GDM1 (cell line): Measurements from ENCODE around the gene EGFR.

Source experiments
- DNase-seq: peaks from one replicate; lab custom pipeline; 2025; lab: John Stamatoyannopoulos, UW

The EGFR gene

GRCh38 chr7:55190511-55191160 lies 171.8 kb downstream of the EGFR start:
- DNase-seq, result no peak

GRCh38 chr7:55191161-55191925 lies 172.5 kb downstream of the EGFR start:
- no peak for DNase-seq

- DNase-seq, result no peak
These were observed 173.3 kb downstream of the EGFR start for GRCh38 chr7:55191926-55192692.

- DNase-seq, result no peak
These were observed 173.9 kb downstream of the EGFR start for GRCh38 chr7:55192723-55193122.

- no peak for DNase-seq
These were observed 174.4 kb downstream of the EGFR start for GRCh38 chr7:55193245-55193644.

DNA sequence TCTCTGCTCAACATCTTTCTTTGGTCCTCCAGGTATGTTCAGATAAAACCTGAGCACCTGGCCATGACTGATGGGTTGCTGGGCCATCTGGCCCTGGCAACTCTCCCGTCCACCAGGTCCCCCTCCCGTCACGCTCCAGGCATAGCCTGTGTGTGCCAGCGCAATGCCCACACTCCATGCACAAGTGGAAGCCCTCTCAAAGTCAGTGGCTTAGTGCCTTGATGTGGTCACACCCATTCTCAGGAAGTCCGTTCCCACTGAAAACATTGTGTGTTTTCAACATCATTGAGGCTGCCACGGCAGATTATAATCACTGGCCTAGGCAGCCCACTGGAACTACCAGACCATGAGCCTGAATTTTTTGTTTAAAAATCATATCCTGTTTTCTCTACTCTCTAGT lies 175.7 kb downstream of the EGFR start:
- no peak for DNase-seq

DNA sequence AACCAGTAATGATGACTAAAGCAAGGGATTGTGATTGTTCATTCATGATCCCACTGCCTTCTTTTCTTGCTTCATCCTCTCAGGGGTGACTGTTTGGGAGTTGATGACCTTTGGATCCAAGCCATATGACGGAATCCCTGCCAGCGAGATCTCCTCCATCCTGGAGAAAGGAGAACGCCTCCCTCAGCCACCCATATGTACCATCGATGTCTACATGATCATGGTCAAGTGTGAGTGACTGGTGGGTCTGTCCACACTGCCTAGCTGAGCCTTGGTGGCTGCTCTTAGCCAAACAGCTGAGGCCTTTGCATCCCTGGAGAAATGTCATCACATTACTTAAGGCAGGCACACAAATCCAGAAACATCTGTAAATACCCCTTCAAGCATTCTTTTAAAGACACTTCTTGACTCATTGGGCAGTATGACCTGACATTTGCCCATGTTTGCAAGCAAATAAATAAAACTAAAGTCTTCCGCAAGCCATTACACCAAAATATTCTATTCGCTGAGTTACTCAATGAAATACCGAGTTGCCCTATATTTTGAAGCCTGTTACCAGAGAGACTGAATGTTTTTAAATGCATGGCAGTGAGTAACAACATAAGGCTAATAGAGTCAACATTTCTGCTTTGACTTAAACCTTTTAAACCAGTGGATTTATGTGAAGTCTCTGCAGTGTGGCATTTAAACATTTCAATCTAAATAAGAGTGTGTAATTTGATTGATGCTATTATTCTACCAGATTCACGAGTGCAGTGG lies 180.0 kb downstream of the EGFR start:
- no peak for DNase-seq

DNA sequence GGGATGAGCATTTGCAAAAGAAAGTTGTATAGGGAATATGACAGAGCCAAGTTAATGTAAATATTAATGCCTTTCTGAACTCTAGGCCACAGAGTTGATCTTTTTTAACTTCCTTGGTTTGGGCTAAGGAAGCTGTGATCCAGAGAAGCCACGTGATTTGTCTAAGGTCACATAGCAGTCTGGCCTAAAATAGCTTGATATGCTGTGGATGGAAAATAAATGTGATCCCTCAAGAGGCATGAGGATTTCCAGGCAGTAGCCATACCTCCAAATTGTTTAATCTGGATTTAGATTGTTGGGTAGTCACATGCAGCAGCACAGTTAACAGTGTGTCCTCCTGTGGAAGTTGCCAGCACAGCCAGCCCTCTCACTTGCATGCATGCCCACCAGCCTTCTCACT lies 180.6 kb downstream of the EGFR start:
- DNase-seq, result no peak

DNA sequence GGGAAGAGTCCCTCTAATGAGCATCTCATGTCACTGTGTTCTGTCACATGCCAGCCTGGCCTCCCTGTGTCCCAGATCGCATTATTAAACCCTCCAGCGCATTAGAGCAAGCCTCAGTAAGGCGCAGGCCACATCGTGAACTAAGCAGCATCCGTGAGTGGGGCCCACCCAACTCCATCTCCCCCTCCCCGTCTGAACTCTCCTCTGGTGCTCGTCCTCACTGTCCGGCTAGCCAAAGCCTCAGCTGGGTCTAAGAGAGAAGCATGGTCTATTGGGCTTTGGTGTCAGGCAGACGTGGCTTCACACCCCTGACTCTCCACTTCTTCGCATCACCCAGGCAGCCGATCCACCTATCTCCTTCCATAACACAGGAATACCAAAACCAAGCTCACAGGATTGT lies 181.6 kb downstream of the EGFR start:
- DNase-seq, result no peak

- DNase-seq, result no peak
These were observed 183.5 kb downstream of the EGFR start for GRCh38 chr7:55202150-55202913.

- no peak for DNase-seq
These were observed 184.5 kb downstream of the EGFR start for GRCh38 chr7:55203300-55203699.

DNA sequence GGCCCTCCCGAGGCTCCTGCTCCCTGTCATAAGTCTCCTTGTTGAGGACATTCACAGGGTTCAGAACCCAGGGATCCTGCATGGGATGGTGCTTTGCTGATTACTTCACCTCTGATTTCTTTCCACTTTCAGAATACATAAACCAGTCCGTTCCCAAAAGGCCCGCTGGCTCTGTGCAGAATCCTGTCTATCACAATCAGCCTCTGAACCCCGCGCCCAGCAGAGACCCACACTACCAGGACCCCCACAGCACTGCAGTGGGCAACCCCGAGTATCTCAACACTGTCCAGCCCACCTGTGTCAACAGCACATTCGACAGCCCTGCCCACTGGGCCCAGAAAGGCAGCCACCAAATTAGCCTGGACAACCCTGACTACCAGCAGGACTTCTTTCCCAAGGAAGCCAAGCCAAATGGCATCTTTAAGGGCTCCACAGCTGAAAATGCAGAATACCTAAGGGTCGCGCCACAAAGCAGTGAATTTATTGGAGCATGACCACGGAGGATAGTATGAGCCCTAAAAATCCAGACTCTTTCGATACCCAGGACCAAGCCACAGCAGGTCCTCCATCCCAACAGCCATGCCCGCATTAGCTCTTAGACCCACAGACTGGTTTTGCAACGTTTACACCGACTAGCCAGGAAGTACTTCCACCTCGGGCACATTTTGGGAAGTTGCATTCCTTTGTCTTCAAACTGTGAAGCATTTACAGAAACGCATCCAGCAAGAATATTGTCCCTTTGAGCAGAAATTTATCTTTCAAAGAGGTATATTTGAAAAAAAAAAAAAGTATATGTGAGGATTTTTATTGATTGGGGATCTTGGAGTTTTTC lies 186.5 kb downstream of the EGFR start:
- DNase-seq, result no peak

GRCh38 chr7:55206235-55207029 lies 187.6 kb downstream of the EGFR start:
- DNase-seq, result no peak

DNA sequence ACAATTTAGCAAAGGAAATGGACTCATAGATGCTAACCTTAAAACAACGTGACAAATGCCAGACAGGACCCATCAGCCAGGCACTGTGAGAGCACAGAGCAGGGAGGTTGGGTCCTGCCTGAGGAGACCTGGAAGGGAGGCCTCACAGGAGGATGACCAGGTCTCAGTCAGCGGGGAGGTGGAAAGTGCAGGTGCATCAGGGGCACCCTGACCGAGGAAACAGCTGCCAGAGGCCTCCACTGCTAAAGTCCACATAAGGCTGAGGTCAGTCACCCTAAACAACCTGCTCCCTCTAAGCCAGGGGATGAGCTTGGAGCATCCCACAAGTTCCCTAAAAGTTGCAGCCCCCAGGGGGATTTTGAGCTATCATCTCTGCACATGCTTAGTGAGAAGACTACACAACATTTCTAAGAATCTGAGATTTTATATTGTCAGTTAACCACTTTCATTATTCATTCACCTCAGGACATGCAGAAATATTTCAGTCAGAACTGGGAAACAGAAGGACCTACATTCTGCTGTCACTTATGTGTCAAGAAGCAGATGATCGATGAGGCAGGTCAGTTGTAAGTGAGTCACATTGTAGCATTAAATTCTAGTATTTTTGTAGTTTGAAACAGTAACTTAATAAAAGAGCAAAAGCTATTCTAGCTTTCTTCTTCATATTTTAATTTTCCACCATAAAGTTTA lies 188.8 kb downstream of the EGFR start:
- DNase-seq, result no peak

DNA sequence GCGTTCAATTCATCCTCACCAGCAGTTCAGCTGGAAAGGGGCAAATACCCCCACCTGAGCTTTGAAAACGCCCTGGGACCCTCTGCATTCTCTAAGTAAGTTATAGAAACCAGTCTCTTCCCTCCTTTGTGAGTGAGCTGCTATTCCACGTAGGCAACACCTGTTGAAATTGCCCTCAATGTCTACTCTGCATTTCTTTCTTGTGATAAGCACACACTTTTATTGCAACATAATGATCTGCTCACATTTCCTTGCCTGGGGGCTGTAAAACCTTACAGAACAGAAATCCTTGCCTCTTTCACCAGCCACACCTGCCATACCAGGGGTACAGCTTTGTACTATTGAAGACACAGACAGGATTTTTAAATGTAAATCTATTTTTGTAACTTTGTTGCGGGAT lies 190.5 kb downstream of the EGFR start:
- DNase-seq, result no peak

DNA sequence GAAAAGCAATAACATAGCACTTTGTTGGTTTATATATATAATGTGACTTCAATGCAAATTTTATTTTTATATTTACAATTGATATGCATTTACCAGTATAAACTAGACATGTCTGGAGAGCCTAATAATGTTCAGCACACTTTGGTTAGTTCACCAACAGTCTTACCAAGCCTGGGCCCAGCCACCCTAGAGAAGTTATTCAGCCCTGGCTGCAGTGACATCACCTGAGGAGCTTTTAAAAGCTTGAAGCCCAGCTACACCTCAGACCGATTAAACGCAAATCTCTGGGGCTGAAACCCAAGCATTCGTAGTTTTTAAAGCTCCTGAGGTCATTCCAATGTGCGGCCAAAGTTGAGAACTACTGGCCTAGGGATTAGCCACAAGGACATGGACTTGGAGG lies 191.4 kb downstream of the EGFR start:
- DNase-seq, result no peak

GRCh38 chr7:55210716-55211115 lies 191.9 kb downstream of the EGFR start:
- DNase-seq, result no peak

- no peak for DNase-seq
These were observed 192.9 kb downstream of the EGFR start for GRCh38 chr7:55211726-55212125.

DNA sequence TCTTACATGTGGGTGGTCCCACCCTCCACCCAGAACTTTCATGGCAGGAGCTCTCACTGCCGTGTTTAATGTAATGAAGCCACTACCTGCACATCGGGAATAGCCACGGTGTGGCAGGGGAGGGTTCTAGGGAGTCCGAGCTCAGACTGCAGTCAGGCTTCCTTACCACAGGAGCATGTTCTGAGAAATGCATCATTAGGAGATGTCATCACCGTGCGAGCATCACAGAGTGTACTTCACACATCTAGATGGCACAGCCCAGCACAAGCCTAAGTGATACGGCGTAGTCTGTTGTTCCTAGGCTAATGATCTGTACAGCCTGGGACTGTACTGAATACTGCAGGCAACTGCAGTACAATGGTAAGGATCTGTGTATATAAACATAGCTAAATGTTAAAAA lies 193.4 kb downstream of the EGFR start:
- no peak for DNase-seq
